ENCODE measurements around the gene INPP5J. TPM values are rescaled to one million over a fixed set of nuclear protein-coding genes. Genes with fewer than 3 reads are reported as not detected.

The INPP5J gene
- total and polyA plus RNA-seq, 2 of the 13 experiments (the other 11 are each of a cell fraction or from before 2014, with no cell fraction given): 0.24 to 1.1 TPM

GRCh38 chr22:31102441-31103081 is 20.2 kb upstream of the INPP5J start (continued):
- no peak for TF ChIP-seq HIVEP1 (CRISPR knock-in tag; IDR thresholded peaks at IDR 0.05)
- no peak for TF ChIP-seq ZNF33B (CRISPR knock-in tag; IDR thresholded peaks at IDR 0.05)
- TF ChIP-seq, protein P1, sequence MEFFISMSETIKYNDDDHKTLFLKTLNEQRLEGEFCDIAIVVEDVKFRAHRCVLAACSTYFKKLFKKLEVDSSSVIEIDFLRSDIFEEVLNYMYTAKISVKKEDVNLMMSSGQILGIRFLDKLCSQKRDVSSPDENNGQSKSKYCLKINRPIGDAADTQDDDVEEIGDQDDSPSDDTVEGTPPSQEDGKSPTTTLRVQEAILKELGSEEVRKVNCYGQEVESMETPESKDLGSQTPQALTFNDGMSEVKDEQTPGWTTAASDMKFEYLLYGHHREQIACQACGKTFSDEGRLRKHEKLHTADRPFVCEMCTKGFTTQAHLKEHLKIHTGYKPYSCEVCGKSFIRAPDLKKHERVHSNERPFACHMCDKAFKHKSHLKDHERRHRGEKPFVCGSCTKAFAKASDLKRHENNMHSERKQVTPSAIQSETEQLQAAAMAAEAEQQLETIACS (CRISPR knock-in tag; IDR thresholded peaks at IDR 0.05): no peak
- TF ChIP-seq ZNF780A (CRISPR knock-in tag; IDR thresholded peaks at IDR 0.05): no peak
- no peak for TF ChIP-seq ZNF292 (CRISPR knock-in tag; IDR thresholded peaks at IDR 0.05; ENCODE audit: borderline replicate concordance, low read depth)
- no peak for TF ChIP-seq RNF2 (conservative IDR thresholded peaks at IDR 0.05; ENCODE audit: low read depth)
- TF ChIP-seq CBX1 (IDR thresholded peaks at IDR 0.05; ENCODE audit: low read depth): no peak
- TF ChIP-seq SATB2 (CRISPR knock-in tag; IDR thresholded peaks at IDR 0.05): no peak
- TF ChIP-seq KDM3A (CRISPR knock-in tag; IDR thresholded peaks at IDR 0.05; ENCODE audit: low read depth): no peak
- TF ChIP-seq KAT8 (CRISPR knock-in tag; IDR thresholded peaks at IDR 0.05): no peak
- no peak for TF ChIP-seq MATR3 (CRISPR knock-in tag; IDR thresholded peaks at IDR 0.05)
- no peak for TF ChIP-seq ZNF3 (CRISPR knock-in tag; IDR thresholded peaks at IDR 0.05)
- no peak for TF ChIP-seq ZNF510 (CRISPR knock-in tag; IDR thresholded peaks at IDR 0.05; ENCODE audit: low read depth)
- no peak for TF ChIP-seq KIAA2018 (CRISPR knock-in tag; IDR thresholded peaks at IDR 0.05; ENCODE audit: borderline replicate concordance)
- TF ChIP-seq ZNF468 (CRISPR knock-in tag; IDR thresholded peaks at IDR 0.05): no peak
- no peak for TF ChIP-seq ZZZ3 (CRISPR knock-in tag; IDR thresholded peaks at IDR 0.05; ENCODE audit: borderline replicate concordance)
- no peak for TF ChIP-seq RORA (CRISPR knock-in tag; IDR thresholded peaks at IDR 0.05)
- no peak for TF ChIP-seq THAP9 (CRISPR knock-in tag; IDR thresholded peaks at IDR 0.05; ENCODE audit: borderline replicate concordance)
- no peak for TF ChIP-seq ZNF101 (CRISPR knock-in tag; IDR thresholded peaks at IDR 0.05; ENCODE audit: borderline replicate concordance, low read depth)
- no peak for TF ChIP-seq MIER2 (CRISPR knock-in tag; IDR thresholded peaks at IDR 0.05)
